Endothelial cell of umbilical vein (primary cell): ENCODE measurements around the gene SNX24. TPM values are rescaled to one million over a fixed set of nuclear protein-coding genes. Genes with fewer than 3 reads are reported as not detected.

Experiments
- BruUV-seq: library from RNA; stranded (reverse); fragments of 400-500 nt; replicated peaks from 2 replicates; lab custom pipeline; 2021; lab: Mats Ljungman, UMichigan
- CTCF ChIA-PET: fragments of 300-600, 350-600 bp; sonication (Branson Sonifier 250); formaldehyde crosslinking; loops from one replicate; lab custom pipeline; 2021; ENCODE audit warnings: antibody characterized with exemption, inconsistent platforms; lab: Charles Lee
- POLR2A ChIA-PET: fragments of 300-600, 350-600 bp; sonication (Branson Sonifier 250); formaldehyde crosslinking; loops from one replicate; lab custom pipeline; 2021; ENCODE audit warnings: antibody characterized with exemption, inconsistent platforms; lab: Charles Lee
- DNase-seq: peaks from one replicate; pipeline ENCODE4 v3.0.0-alpha.2; 2011; ENCODE audit warnings: low read depth, low spot score
- FAIRE-seq: peaks from 2 replicates; lab custom pipeline; 2011; peaks lifted over from hg19 to GRCh38; lab: Jason Lieb, UNC
- H2AFZ ChIP-seq: 2 replicates; pipeline ENCODE4 v1.6.0; 2012; ENCODE audit warnings: low read depth, low read length, control low read depth, inconsistent platforms
- H3K27ac ChIP-seq: 2 replicates; pipeline ENCODE4 v1.5.1; 2011; ENCODE audit warnings: low read depth, mild to moderate bottlenecking, control low read depth, low read length, moderate library complexity; ENCODE audit not compliant: insufficient read depth
- H3K27me3 ChIP-seq, 2 experiments: 2 replicates each; pipeline versions ENCODE4 v1.6.0 to v1.6.1; 2011; ENCODE audit warnings: low read length in 2 of 2, mixed read lengths in 1 of 2; ENCODE audit not compliant: control insufficient read depth in 2 of 2, insufficient read depth in 2 of 2
- H3K36me3 ChIP-seq, 2 experiments: 2 replicates in 1 of 2; 3 replicates in 1 of 2; pipeline ENCODE4 v1.5.1; 2011; ENCODE audit warnings: low read length in 2 of 2, mild to moderate bottlenecking in 1 of 2, moderate library complexity in 1 of 2; ENCODE audit not compliant: control insufficient read depth in 2 of 2, insufficient read depth in 2 of 2; ENCODE audit errors: extremely low read depth in 1 of 2
- H3K4me1 ChIP-seq: 3 replicates; pipeline ENCODE4 v1.5.1; 2011; ENCODE audit warnings: mild to moderate bottlenecking, low read length; ENCODE audit not compliant: control insufficient read depth, insufficient read depth; ENCODE audit errors: extremely low read depth
- H3K4me2 ChIP-seq: 2 replicates; pipeline ENCODE4 v1.6.1; 2011; ENCODE audit warnings: low read length, control low read depth, mixed read lengths; ENCODE audit not compliant: insufficient read depth
- H3K4me3 ChIP-seq, 3 experiments: fragments of 200-600 bp in 1 of 3; sonication (generic), shearing (Covaris generic) in 1 of 3; replicated peaks in 1 of 3; 2 replicates each; pipeline ENCODE4 v1.5.1; 2011 to 2016; ENCODE audit warnings: control low read depth in 3 of 3, low read length in 3 of 3, mild to moderate bottlenecking in 2 of 3, inconsistent platforms in 1 of 3, low read depth in 1 of 3, moderate library complexity in 1 of 3; ENCODE audit not compliant: insufficient read depth in 1 of 3
- H3K79me2 ChIP-seq: 2 replicates; pipeline ENCODE4 v1.6.0; 2012; ENCODE audit warnings: low read length, inconsistent platforms; ENCODE audit not compliant: control insufficient read depth, insufficient read depth
- H3K9ac ChIP-seq: replicated peaks from 2 replicates; pipeline ENCODE3; 2011; ENCODE audit warnings: low read length, control low read depth; ENCODE audit not compliant: insufficient read depth; ENCODE audit errors: extremely low read depth
- H3K9me1 ChIP-seq: replicated peaks from 3 replicates; pipeline ENCODE4 v1.6.0; 2011; ENCODE audit warnings: mild to moderate bottlenecking, low read length; ENCODE audit not compliant: control insufficient read depth, insufficient read depth; ENCODE audit errors: extremely low read depth
- H3K9me3 ChIP-seq: replicated peaks from 2 replicates; pipeline ENCODE4 v1.5.1; 2012; ENCODE audit warnings: low read length, inconsistent platforms; ENCODE audit not compliant: control insufficient read depth, insufficient read depth
- H4K20me1 ChIP-seq: replicated peaks from 2 replicates; pipeline ENCODE3; 2011; ENCODE audit warnings: mild to moderate bottlenecking, low read length; ENCODE audit not compliant: control insufficient read depth, insufficient read depth; ENCODE audit errors: extremely low read depth
- FOS ChIP-seq: IDR thresholded peaks from 2 replicates; pipeline ENCODE4 v1.6.1; 2011; ENCODE audit warnings: mild to moderate bottlenecking, low read length, moderate library complexity, borderline replicate concordance; ENCODE audit not compliant: insufficient read depth
- GATA2 ChIP-seq: IDR thresholded peaks from 2 replicates; pipeline ENCODE4 v1.7.0; 2011; ENCODE audit warnings: low read depth, mild to moderate bottlenecking, moderate library complexity, mixed read lengths, low read length; ENCODE audit not compliant: insufficient read length, insufficient read depth
- JUN ChIP-seq: IDR thresholded peaks from 2 replicates; pipeline ENCODE4 v1.6.1; 2011; ENCODE audit warnings: borderline replicate concordance, low read depth; ENCODE audit not compliant: insufficient read length, insufficient read depth
- POLR2A ChIP-seq: IDR thresholded peaks from 2 replicates; pipeline ENCODE4 v1.6.1; 2012; ENCODE audit warnings: low read depth, mild to moderate bottlenecking, control low read depth, low read length
- POLR2AphosphoS5 ChIP-seq: IDR thresholded peaks from 2 replicates; pipeline ENCODE4 v1.6.1; 2012; ENCODE audit warnings: low read depth, mild to moderate bottlenecking, control low read depth, low read length, moderate library complexity; ENCODE audit not compliant: insufficient read depth
- dilution Hi-C: fragments of 300-500 bp; cut with MboI; formaldehyde crosslinking; loops from one replicate; pipeline ENCODE4 v1.15.0; 2019; ENCODE audit warnings: low sequenced_read_pairs; ENCODE audit not compliant: extremely low pct_ligation_motif_present
- intact Hi-C: fragments of 100-400 bp; cut with micrococcal nuclease; formaldehyde crosslinking; loops from one replicate; pipeline ENCODE4 v1.10.0; 2022
- polyA plus RNA-seq, 4 experiments: library from polyadenylated mRNA; depleted of rRNA in 3 of 4; stranded (reverse) in 3 of 4; unstranded in 1 of 4; fragments of >200 nt; gene quantifications; 2 replicates each; pipeline versions ENCODE4 v1.2.1 to v1.2.3, GENCODE V29; 2011 to 2012; ENCODE audit warnings: missing spikeins in 1 of 4
- total RNA-seq: library from RNA; stranded (reverse); gene quantifications from 2 replicates; pipeline ENCODE4 v1.2.3, GENCODE V29; 2021
- TF ChIP-seq, protein P1 (sequence below), 2 donors: IDR thresholded peaks; 1 replicate in 1 of 2; 2 replicates in 1 of 2; pipeline ENCODE4 v1.5.1; 2011; ENCODE audit warnings: low read length in 2 of 2, mild to moderate bottlenecking in 2 of 2, moderate library complexity in 2 of 2, control low read depth in 1 of 2, inconsistent platforms in 1 of 2, low read depth in 1 of 2; ENCODE audit not compliant: insufficient read depth in 1 of 2; ENCODE audit errors: extremely low read depth in 1 of 2
- TF ChIP-seq, protein P2 (sequence below): IDR thresholded peaks from 2 replicates; pipeline ENCODE4 v1.6.1; 2011; ENCODE audit not compliant: insufficient read depth, insufficient read length

SNX24 gene
- total and polyA plus RNA-seq, 2 donors (not counting 3 experiments of a cell fraction or from before 2014, with no cell fraction given) = 2.9 to 14.9 TPM

GRCh38 chr5:122810405-122810804 lies 35.0 kb upstream of the SNX24 start:
- Histone ChIP-seq H3K27ac (no peak overlapping the region), H3K4me1 (no peaks in the 10 kb centered on the region), H3K9me1 (no peaks in the 10 kb centered on the region), H4K20me1 (no peaks in the 10 kb centered on the region), H3K9ac (no peak overlapping the region), H3K9me3 (no peaks in the 10 kb centered on the region), H3K4me2 (no peak overlapping the region), H3K79me2 (no peaks in the 10 kb centered on the region), H3K27me3 (no peaks in the 10 kb centered on the region), H3K4me3 (no peak overlapping the region), H2AFZ (no peak overlapping the region), H3K36me3 (no peaks in the 10 kb centered on the region)
- DNase-seq (no peak), FAIRE-seq (no peak)
- BruUV-seq = no TSS peak
- CTCF ChIA-PET = no interaction called here
- dilution Hi-C loops = no loop called here
- intact Hi-C loops = no loop called here
- POLR2A ChIA-PET = no interaction called here
- TF ChIP-seq, protein P1, sequence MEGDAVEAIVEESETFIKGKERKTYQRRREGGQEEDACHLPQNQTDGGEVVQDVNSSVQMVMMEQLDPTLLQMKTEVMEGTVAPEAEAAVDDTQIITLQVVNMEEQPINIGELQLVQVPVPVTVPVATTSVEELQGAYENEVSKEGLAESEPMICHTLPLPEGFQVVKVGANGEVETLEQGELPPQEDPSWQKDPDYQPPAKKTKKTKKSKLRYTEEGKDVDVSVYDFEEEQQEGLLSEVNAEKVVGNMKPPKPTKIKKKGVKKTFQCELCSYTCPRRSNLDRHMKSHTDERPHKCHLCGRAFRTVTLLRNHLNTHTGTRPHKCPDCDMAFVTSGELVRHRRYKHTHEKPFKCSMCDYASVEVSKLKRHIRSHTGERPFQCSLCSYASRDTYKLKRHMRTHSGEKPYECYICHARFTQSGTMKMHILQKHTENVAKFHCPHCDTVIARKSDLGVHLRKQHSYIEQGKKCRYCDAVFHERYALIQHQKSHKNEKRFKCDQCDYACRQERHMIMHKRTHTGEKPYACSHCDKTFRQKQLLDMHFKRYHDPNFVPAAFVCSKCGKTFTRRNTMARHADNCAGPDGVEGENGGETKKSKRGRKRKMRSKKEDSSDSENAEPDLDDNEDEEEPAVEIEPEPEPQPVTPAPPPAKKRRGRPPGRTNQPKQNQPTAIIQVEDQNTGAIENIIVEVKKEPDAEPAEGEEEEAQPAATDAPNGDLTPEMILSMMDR (IDR thresholded peaks at IDR 0.05; ENCODE audit: extremely low read depth in 1 of 2, insufficient read depth in 1 of 2, low read depth in 1 of 2, low read length in 2 of 2) = no peak
- TF ChIP-seq GATA2 (no peak), JUN (no peak), FOS (no peak), POLR2A (no peak), POLR2AphosphoS5 (no peak)
- TF ChIP-seq, protein P2, sequence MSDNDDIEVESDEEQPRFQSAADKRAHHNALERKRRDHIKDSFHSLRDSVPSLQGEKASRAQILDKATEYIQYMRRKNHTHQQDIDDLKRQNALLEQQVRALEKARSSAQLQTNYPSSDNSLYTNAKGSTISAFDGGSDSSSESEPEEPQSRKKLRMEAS = no peak
